ENCODE data around the gene DUOX1.

DNA sequence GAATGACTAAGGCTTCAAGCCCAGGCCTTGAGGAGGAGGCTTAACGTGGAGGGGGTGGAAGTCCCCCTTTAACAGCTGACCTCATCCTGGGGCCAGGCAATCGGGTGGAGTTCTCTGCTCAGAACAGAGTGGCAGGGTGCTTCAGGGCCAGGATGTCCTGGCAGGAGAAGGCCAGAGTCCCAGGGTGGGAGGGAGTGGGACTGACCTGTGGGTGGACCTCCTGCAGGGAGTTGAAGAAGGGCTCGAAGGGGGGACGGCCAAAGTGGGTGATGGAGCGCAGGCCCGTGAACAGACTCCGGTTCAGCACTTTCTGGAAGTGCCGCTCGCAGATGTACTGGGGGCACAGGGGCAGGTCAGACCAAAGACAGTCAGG, 35.5 kb upstream of the DUOX1 start:
- no peak for TF ChIP-seq EZH2 (IDR thresholded peaks at IDR 0.05; ENCODE audit: borderline replicate concordance, low read length)
- TF ChIP-seq, protein P1, sequence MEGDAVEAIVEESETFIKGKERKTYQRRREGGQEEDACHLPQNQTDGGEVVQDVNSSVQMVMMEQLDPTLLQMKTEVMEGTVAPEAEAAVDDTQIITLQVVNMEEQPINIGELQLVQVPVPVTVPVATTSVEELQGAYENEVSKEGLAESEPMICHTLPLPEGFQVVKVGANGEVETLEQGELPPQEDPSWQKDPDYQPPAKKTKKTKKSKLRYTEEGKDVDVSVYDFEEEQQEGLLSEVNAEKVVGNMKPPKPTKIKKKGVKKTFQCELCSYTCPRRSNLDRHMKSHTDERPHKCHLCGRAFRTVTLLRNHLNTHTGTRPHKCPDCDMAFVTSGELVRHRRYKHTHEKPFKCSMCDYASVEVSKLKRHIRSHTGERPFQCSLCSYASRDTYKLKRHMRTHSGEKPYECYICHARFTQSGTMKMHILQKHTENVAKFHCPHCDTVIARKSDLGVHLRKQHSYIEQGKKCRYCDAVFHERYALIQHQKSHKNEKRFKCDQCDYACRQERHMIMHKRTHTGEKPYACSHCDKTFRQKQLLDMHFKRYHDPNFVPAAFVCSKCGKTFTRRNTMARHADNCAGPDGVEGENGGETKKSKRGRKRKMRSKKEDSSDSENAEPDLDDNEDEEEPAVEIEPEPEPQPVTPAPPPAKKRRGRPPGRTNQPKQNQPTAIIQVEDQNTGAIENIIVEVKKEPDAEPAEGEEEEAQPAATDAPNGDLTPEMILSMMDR (conservative IDR thresholded peaks at IDR 0.05 in 1 of 2, IDR thresholded peaks at IDR 0.05 in 1 of 2; ENCODE audit: extremely low read depth in 1 of 2, insufficient read depth in 1 of 2, low read depth in 1 of 2, low read length in 2 of 2) = no peak

Data from mammary epithelial cell (primary cell).